Thoracic aorta (tissue), 2 donors: Measurements from ENCODE around the gene PPP1CA. TPM values are rescaled to one million over a fixed set of nuclear protein-coding genes. Genes with fewer than 3 reads are reported as not detected.
A peak's percentile ranks its signal among the peaks of the same experiment; 100 is the strongest.

Source experiments
- ATAC-seq: fragments of 150-250 bp; one replicate; pipeline ENCODE4 v1.8.0; 2017; ENCODE audit warnings: low read depth; ENCODE audit not compliant: insufficient number of reproducible peaks, low FRiP score
- DNase-seq: peaks from one replicate; pipeline ENCODE4 v3.0.0-alpha.2; 2020; ENCODE audit warnings: low spot score
- H3K27ac ChIP-seq, 2 donors: fragments of 200-600 bp; sonication (generic); 1 replicate in 1 of 2; 2 replicates in 1 of 2; pipeline ENCODE4 v1.5.1; 2016; ENCODE audit warnings: mild to moderate bottlenecking in 2 of 2, moderate library complexity in 2 of 2
- H3K27me3 ChIP-seq: fragments of 200-600 bp; sonication (generic); replicated peaks from 2 replicates; pipeline ENCODE4 v1.6.0; 2016; ENCODE audit warnings: mild to moderate bottlenecking; ENCODE audit not compliant: insufficient read depth
- H3K36me3 ChIP-seq: fragments of 200-600 bp; sonication (generic); one replicate; pipeline ENCODE4 v1.5.1; 2016
- H3K4me1 ChIP-seq, 2 donors: fragments of 200-600 bp; sonication (generic); 1 replicate in 1 of 2; 2 replicates in 1 of 2; pipeline versions ENCODE4 v1.5.1 to v1.6.0; 2016; ENCODE audit warnings: low read depth in 2 of 2, mild to moderate bottlenecking in 1 of 2; ENCODE audit not compliant: control insufficient read depth in 1 of 2
- H3K4me3 ChIP-seq: fragments of 200-600 bp; sonication (generic); 2 replicates; pipeline ENCODE4 v1.5.1; 2016; ENCODE audit warnings: mild to moderate bottlenecking
- H3K9me3 ChIP-seq: fragments of 200-600 bp; sonication (generic); 2 replicates; pipeline ENCODE4 v1.5.1; 2016
- CTCF ChIP-seq: fragments of 200-600 bp; sonication (generic); IDR thresholded peaks from one replicate; pipeline ENCODE4 v1.5.1; 2019; ENCODE audit warnings: antibody characterized with exemption
- total RNA-seq, 2 donors: library from RNA; depleted of rRNA; stranded (reverse); fragments of >200 nt; gene quantifications; one replicate each; pipeline versions ENCODE4 v1.1.0 to v1.2.3, GENCODE V29; 2016

PPP1CA gene
- total RNA-seq, 2 donors from 2014 or later: 74.4 to 77.8 TPM

DNA sequence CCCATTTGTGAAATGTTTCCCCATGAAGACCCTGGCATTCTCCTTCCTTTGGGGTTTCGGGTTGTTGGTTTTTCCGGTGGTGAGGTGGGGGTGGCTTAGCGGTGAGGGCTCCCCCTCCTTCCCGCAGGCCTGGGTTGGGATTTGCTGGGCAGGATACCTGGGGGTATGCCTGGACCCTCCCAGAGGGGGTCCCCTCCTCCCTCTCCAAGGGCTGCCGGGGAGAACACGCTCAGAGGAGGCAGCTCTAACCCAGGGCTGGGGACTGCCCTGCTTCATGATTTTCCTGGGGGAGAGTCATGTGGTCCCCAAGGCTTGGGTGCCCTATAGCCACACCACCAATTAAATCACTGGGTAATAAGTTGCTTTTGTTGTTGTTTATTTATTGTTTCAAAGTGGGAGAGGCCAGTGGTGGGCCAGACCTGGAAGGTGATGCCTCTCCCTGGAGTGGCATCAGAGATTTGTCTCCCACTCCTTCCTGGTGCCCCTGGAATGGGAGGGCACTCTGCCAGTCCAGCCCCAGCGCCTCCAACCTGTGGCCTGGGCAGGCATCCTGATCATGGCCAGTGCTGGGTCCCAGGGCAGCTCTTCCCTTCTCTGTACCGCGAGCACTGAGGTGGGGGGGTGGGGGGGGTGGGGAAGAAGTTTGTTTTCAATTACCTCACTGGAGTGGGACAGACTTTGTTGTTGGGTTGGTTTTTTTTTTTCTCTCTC lies 26.9 kb downstream of the PPP1CA start:
- Histone ChIP-seq H3K9me3 (no peaks in the 10 kb centered on the region), H3K4me1 (peaks cover 19 to 39% of the 10 kb centered on the region in 2 donors), H3K36me3 (no peaks in the 10 kb centered on the region), H3K27me3 (no peaks in the 10 kb centered on the region), H3K27ac (peak overlapping the region; percentile 92 to 99), H3K4me3 (peak overlapping the region; percentile 76)
- TF ChIP-seq CTCF: no peak
- ATAC-seq (no peak), DNase-seq (no peak)

DNA sequence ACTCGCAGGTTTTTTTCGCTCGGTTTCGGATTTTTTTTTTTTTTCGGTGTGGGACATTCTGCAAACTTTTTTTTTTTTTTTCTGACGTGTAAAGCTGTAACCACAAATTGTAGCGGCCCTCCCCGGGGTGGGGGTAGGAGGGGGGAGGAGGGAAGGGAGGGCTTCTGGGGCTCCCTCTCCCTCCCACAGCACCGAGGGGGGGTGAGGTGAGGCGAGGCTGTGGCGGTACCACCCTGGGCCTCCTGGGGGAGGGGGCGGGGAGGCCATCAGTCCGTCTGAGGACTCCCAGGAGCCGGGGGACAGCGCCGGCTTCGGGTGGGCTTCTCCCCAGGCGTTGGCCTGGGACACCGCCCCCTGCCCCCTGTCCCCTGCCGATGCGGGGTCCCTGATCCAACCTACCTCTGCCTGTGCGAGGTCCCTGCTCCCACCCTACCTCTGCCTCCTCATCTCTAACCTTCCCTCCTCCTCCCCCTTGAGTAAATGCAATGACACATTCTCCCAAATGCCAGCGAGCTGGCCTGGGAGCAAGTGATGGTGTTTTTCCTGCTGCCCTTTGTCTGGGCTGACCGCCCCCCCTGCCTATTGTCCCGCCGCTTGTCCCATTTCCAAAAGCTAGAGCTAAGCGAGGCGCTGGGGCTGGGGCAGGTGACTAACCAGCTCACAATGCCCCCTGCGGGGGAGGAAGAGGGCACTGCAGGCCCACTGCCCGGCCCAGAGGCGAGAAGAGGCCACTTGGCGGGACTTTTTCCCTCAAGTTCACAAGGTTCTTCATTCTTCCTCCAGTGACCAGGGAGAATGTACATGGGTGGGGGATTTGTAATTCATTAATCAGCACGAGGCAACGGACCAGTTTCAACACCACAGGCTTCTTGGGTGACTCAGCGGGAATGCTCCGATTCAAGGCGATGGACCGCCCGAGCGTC lies 27.7 kb downstream of the PPP1CA start:
- TF ChIP-seq CTCF: peak; percentile 49
- no peaks in the 10 kb centered on the region for H3K9me3 ChIP-seq
- DNase-seq (peak; percentile 82), ATAC-seq (peak; percentile 77)
- H3K36me3 ChIP-seq: no peaks in the 10 kb centered on the region
- peak overlapping the region; percentile 76 for H3K4me3 ChIP-seq
- H3K27me3 ChIP-seq: no peaks in the 10 kb centered on the region
- H3K27ac ChIP-seq: peak overlapping the region; percentile 92 to 99
- peaks cover 23 to 39% of the 10 kb centered on the region in 2 donors for H3K4me1 ChIP-seq

GRCh38 chr11:67372993-67373647 lies 28.5 kb downstream of the PPP1CA start, which contains the start of gene CLCF1:
Gene CLCF1, minus strand, starts transcription at chr11:67373598. Its CDS starts 59 bp downstream, at chr11:67373539.
- Histone ChIP-seq H3K27ac (peak within 1 kb of the TSS; percentile 92 to 99), H3K27me3 (no peaks in the 10 kb centered on the region), H3K9me3 (no peaks in the 10 kb centered on the region), H3K36me3 (no peaks in the 10 kb centered on the region), H3K4me3 (peak within 1 kb of the TSS; percentile 76), H3K4me1 (peaks cover 23 to 39% of the 10 kb centered on the region in 2 donors)
- DNase-seq: no peak
- no peak for TF ChIP-seq CTCF
- no peak for ATAC-seq

GRCh38 chr11:67372321-67372992 lies 29.2 kb downstream of the PPP1CA start:
- peak overlapping the region; percentile 92 to 99 for H3K27ac ChIP-seq
- DNase-seq: no peak
- H3K9me3 ChIP-seq: no peaks in the 10 kb centered on the region
- no peaks in the 10 kb centered on the region for H3K36me3 ChIP-seq
- H3K4me1 ChIP-seq: peaks cover 23 to 41% of the 10 kb centered on the region in 2 donors
- peak overlapping the region; percentile 76 for H3K4me3 ChIP-seq
- no peak for TF ChIP-seq CTCF
- no peaks in the 10 kb centered on the region for H3K27me3 ChIP-seq
- no peak for ATAC-seq
